ENCODE results near the gene GRIP1.

DNA sequence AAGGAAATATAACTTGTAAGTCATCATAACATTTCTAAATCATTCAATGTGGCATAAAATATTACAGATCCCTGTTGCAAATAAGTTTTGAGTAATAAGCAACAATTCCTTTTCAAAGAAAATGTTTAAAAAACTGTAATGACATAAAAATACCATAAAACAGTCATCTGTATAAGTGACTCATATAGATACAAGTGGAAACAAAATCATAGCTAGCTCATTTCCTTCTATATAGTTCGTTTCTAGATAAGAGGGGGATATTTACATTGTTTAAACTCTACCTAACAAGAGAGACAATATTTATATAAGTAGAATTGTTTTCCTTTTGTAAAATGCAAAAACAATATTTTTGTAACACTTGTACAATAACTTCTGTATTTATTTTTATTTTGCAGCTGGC lies 148.9 kb downstream of the GRIP1 start:
- TF ChIP-seq YY1 (IDR thresholded peaks at IDR 0.05; ENCODE audit: insufficient read depth, insufficient read length) = no peak
- TF ChIP-seq SUZ12 (IDR thresholded peaks at IDR 0.05; ENCODE audit: extremely low read depth, insufficient read depth, insufficient read length) = no peak
- no peak for TF ChIP-seq ZNF274 (IDR thresholded peaks at IDR 0.05; ENCODE audit: low read depth, low read length)

All from NT2/D1 (cell line).